Activated CD8-positive, alpha-beta memory T cell treated with anti-CD3 and anti-CD28 coated beads, Interleukin-2, amount 50 U/mL, for 1 hour (primary cell): ENCODE results near the gene TMEM92.

Source experiments
- DNase-seq: peaks from one replicate; pipeline ENCODE4 v3.0.0-alpha.2; 2020; ENCODE audit errors: extremely low read depth

The TMEM92 gene

GRCh38 chr17:50274142-50274896 lies at the start of gene TMEM92:
TSS of gene TMEM92 (plus strand) at chr17:50274466. CDS start at chr17:50274502, 36 bp downstream.
- DNase-seq, result no peak

DNA sequence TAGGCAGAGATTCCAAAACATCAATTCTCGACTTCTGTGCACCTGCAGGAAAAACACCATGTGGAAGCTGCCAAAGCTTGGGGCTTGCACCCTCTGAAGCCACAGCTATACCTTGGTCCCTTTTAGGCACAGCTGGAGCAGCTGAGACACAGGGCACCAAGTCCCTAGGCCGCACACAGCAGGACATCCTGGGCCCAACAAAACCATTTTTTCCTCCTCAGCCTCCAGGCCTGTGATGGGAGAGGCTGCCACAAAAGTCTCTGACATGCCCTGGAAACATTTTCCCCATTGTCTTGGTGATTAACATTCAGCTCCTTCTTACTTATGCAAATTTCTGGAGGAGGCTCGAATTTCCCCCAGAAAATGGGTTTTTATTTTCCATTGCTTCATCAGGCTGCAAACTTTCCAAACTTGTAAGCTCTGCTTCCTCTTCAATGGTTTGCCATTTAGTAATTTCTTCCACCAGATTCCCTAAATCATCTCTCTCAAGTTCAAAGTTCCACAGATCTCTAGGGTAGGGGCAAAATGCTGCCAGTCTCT lies 48.5 kb upstream of the TMEM92 start:
- DNase-seq, result no peak

DNA sequence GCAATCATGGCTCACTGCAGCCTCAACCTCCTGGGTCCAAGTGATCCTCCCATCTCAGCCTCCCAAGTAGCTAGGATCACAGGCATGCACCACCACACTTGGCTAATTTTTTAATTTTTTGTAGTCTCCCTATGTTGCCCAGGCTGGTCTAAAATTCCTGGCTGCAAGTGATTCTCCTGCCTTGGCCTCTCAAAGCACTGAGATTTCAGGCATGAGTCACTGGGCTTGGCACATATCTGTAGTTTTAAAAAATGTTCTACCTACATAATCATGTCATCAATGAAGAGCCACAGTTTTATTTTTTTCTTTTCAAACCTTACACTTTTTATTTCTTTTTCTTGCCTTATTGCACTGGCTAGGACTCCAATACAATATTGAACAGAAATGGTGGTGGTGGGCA lies 39.7 kb upstream of the TMEM92 start:
- no peak for DNase-seq

GRCh38 chr17:50237901-50238300 lies 36.4 kb upstream of the TMEM92 start:
- DNase-seq, result no peak

DNA sequence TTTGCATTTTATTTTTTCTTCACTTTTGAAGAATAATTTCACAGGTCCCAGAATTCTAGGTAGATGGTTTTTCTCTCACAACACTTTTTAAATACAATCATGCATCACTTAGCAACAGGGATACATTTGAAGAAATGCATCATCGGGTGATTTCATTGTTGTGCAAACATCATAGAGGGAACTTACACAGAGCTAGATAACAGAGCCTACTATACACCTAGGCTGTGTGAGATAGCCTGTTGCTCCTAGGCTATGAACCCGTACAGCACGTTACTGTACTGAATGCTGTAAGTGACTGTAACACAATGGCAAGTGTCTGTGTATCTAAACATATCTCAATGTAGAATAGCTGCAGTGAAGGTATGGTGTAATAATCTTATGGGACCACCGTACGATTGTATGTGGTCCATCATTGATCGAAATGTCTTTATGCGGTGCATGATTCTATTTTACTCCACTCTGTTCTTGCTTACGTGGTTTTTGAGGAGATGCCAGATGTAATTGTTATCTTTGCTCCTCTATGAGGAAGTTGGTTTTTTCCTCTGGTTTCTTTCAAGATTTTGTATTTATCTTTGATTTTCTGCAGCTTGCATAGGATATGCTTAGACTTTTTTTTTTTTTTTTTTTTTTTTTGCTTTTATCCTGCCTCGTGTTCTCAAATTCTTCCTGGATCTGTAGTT lies 35.5 kb upstream of the TMEM92 start:
- no peak for DNase-seq

- no peak for DNase-seq
Observed at GRCh38 chr17:50239937-50240336, 34.3 kb upstream of the TMEM92 start.

DNA sequence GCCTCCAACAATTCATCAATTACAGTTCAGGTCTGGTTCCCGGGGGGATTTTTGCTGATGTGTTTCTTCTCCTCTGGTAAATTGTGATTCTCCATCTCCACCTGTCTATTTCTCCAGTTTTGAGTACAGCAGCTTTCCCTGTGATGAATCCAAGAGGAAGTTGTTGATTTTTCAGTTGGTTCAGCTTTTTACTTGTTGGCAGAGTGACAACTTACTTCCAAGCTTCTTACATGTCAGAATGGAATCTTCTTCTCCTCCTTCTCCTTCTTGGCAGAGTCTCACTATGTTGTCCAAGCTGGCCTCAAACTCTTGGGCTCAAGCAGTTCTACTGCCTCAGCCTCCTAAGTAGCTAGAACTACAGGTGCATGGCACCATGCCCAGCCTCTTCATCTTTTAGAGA lies 33.4 kb upstream of the TMEM92 start:
- DNase-seq, result no peak

GRCh38 chr17:50241431-50241830 lies 32.8 kb upstream of the TMEM92 start:
- DNase-seq, result no peak

- DNase-seq, result no peak
Observed at GRCh38 chr17:50244771-50245170, 29.5 kb upstream of the TMEM92 start.

- DNase-seq, result no peak
Observed at GRCh38 chr17:50248255-50248654, 26.0 kb upstream of the TMEM92 start.

DNA sequence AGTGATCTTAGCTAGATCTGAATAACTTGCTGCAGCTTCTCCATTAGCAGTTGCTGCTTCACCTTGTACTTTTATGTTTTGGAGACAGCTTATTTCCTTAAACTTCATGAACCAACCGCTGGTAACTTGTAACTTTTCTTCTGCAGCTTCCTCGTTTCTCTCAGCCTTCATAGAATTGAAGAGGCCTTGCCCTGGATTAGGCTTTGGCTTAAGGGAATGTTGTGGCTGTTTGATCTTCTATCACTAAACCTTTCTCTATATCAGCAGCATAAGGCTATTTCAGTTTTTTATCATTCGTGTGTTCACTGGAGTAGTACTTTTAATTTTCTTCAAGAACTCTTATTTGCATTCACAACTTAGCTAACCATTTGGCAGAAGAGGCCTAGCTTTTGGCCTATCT lies 21.5 kb upstream of the TMEM92 start:
- DNase-seq, result no peak

DNA sequence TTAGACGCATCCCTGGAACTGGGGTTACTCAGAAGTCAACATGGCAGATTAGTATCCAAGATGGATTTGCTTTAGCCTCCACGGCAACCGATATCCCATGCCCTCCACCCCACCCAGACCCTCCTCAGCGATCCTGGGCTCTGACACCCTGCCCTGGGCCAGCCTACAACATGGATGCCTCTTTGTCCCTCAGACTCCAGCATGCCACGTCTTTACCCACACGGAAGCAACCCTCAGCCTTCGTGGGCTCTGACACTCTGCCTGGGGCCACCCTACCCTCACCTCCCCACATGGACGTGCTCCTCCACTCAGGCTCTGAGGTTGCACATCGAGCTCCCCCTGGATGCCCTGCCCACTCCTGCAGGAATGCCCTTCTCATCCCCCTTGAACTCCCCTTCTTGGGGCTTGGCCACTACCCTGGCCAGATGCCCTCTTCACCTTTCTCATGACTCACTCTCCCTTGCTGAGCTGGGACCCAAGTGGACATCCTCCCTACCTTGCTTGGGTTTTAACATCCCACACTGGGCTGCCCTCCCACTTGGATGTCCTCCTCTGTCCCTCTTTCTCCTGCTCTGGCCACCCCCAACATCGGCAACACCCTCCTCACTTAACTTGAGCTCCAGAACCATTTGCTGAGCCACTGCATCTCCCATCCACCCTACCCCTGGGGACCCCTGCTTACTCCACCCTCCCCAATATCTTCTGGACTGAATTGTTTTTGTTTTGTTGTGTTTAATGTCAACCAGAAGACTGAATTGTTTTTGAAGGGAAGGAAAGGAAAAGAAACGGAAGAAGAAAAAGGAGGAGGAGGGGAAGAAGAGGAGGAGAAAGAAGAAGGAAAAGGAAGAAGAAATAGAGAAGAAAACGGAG lies 18.3 kb upstream of the TMEM92 start:
- no peak for DNase-seq

DNA sequence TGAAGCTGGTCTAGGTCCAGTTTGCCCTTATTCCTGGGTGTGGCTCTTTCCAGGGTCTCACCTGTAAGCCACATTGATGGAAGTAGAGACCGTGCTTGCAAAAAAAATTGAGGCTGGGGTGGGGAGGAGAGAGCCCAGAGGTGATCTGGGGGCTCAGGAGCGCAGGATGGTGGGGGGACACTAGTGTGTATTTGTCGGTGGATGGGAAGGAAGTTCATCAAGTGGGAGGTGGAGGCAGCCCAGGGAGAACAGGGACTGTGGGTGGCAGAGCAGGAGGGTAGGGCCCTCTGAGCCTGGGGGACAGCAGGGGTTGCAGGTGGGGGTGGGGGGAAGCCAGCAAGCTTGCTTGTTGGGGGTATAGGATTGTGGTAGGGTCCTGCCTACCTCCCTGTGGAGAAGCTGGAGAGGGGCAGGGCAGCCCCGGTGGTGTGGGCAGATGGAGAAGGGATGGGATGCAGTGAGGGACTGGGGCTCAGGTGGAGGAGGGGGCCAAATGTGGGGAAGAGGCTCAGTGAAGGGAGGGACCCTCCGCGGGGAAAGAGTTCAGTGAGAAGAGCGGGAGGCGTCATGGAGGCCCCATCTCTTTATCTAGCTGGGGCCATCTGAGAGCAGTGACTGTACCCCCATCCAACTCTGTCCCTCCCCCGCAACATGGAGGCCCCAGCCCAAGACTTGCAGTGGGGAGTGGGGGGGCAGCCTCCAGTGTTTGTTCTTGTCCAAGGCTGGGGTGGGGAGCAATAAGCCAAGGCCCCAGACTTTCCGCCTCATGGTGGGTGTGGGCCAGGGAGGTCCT lies 17.2 kb upstream of the TMEM92 start:
- DNase-seq, result no peak

GRCh38 chr17:50257676-50258224 lies 16.5 kb upstream of the TMEM92 start:
- DNase-seq, result no peak

GRCh38 chr17:50258647-50259476 lies 15.4 kb upstream of the TMEM92 start:
- DNase-seq, result no peak

GRCh38 chr17:50259477-50260324 lies 14.6 kb upstream of the TMEM92 start:
- no peak for DNase-seq

DNA sequence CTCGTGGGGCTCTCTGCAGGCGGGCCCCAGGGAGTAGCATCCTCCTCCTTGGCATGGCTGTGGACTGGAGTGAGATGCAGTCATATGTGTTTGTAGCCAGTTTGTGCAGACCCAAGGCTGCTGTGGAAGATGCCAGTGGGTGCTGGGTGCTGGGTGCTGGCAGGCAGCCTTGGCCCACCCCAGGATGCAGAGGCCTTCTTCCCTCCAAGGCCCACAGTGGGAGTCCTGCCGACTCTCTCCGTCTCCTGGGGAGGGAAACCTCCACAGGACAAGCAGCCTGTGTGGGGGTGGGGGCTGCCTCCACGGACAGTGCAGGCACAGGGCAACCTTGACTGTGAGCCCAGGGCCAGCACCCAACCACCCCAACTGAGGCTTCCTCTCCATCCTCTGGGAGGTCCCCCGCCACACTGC lies 13.8 kb upstream of the TMEM92 start:
- DNase-seq, result no peak

DNA sequence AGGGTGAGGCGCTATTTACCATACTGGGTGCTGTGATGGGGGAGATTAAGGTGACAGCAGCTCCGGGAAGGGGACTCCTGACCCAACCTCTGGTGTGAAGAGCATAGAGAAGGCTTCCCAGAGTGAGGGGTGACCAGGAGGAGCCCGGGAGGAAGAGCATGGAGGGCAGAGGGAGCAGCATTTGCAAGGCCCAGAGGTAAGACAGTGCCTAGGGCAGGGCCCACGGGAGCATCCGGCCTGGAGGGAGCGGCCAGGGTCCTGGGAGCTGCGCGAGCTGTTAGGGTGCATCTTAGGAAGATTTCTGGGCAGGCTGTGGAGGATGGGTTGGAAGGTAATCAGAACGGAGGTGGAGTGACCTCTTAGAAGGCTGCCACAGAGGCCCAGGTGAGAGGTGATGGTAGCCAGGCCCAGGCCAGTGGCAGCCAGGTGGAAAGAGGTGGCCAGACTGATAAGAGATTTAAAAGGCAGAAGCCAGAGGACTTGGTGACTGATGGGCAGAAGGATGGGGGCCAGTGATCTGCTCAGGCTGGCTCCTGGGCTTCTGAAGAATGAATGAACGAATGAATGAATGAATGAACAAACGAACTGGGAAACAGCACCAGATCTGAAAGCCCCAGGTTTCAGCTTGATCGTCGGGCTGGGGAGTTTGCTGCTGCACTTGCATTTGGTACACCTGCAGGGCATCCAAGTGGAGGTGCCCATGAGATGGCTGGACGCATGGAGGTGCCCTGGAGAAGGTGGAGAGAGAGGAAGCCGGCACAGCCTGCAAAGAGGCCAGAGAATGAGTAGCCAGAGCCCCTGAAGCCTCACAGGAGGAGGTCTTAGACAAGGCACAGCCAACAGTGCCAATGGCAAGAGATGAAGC lies 13.0 kb upstream of the TMEM92 start:
- no peak for DNase-seq
